ENCODE results near the gene KLHL7.
"Not testable (repeated sequence)": the region's sequence is repeated elsewhere in the genome, so short reads cannot be mapped to it uniquely, and the experiment has no call there.

Gene KLHL7

GRCh38 chr7:23183279-23184012 lies 77.9 kb downstream of the KLHL7 start:
- DNase-seq = no peak

GRCh38 chr7:23184291-23184690 lies 78.7 kb downstream of the KLHL7 start:
- no peak for DNase-seq

- DNase-seq = no peak
Measured at GRCh38 chr7:23184709-23185359, 79.2 kb downstream of the KLHL7 start.

DNA sequence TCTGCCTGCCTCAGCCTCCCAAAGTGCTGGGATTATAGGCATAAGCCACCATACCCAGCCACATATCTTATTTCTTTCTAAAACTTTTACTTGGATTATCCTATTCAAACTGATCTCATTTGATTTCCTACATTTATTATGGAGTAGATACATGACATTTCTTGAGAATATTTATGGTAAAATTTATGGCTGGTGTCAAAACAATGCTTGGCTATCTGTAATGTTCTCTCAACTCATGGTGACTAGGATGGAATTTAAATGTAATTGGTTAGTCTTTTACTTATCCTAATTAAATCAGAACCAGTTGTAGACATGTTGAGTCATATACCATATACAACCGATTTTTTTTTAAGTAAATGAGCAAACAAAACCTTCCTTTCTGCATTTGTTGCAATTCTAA lies 80.4 kb downstream of the KLHL7 start:
- no peak for DNase-seq

DNA sequence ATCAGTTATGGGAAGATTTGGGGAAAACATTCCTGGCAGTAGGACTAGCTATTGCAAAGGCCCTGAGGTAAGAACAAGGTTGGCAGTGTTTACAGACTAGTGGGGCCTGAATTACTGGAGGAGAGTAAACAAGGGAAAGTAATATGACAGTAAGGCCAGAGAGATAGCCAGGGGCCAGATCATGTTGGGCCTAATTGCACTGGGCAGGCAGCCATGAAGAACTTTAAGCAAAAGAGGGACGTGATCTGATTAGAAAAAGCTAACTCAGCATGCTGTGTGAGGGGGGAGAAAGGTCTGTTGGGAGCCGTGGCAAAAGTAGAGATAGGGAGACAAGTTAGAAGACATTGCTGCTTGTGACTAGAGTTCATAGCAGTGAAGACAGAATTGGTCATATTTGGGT lies 85.4 kb downstream of the KLHL7 start:
- no peak for DNase-seq

- not testable (repeated sequence) for DNase-seq
Measured at GRCh38 chr7:23193650-23194227, 88.2 kb downstream of the KLHL7 start.

DNA sequence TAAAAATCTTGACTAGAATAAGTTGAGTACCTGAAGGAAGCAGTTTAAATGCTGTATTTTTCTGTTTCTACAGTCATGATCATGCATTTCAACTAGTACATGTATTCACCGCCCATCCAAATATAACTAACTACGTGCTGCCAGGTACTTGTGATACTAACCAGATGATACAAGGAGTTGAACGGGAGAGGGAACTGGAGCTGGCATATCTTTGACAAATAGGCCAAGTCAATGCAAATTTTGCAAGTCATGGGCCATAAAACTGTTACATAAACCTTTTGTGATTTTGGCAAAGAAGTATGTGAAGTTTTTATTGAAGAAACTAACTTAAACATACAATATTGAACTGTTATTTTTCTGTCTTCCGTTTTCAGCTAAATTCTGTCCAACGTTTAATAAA lies 90.7 kb downstream of the KLHL7 start:
- no peak for DNase-seq

DNA sequence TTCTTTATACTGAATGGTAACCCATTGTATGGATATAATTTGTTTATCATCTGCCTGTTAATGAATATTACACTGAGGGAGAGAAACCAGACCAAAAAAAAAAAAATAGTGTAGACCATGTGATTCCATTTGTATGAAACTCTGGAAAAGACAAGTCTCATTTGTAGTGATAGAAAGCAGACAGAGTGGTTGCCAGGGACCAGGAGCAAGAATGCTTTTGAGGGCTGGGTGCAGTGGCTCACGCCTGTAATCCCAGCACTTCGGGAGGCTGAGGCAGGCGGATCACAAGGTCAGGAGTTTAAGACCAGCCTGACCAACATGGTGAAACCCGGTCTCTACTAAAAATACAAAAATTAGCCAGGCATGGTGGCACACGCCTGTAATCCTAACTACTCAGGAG lies 92.2 kb downstream of the KLHL7 start:
- not testable (repeated sequence) for DNase-seq

DNA sequence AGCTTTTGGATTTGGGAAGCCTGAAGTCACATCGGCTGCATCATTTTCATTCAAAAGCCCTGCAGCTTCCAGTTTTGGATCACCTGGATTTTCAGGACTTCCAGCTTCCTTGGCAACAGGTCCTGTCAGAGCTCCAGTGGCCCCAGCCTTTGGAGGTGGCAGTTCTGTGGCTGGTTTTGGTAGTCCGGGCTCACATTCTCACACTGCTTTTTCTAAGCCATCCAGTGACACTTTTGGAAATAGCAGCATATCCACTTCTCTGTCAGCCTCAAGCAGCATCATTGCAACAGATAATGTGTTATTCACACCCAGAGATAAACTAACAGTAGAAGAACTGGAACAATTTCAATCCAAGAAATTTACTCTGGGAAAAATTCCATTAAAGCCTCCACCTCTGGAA lies 94.7 kb downstream of the KLHL7 start:
- DNase-seq = no peak

- no peak for DNase-seq
Measured at GRCh38 chr7:23204241-23204640, 98.7 kb downstream of the KLHL7 start.

GRCh38 chr7:23205577-23205908 lies 100.0 kb downstream of the KLHL7 start:
- DNase-seq = no peak

GRCh38 chr7:23205909-23206767 lies 100.6 kb downstream of the KLHL7 start:
- no peak for DNase-seq

DNA sequence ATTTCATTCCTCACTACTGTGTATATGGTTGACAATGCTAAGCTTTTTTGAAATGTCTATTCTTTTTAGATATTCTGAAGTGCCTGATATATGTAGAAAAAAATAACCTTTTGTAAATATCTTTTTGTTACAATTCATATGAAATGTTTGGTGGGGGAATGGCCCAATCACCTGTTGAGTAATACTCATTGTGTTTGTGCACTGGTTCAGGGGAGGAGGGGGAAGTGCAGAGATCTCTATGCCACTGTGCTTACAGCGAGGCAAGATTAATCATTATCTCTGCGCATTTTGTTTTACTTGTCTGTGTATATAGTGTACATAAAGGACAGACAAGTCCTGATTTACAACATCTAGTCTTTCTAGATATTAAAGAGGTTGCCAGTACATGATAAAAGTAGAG lies 101.4 kb downstream of the KLHL7 start:
- no peak for DNase-seq

DNA sequence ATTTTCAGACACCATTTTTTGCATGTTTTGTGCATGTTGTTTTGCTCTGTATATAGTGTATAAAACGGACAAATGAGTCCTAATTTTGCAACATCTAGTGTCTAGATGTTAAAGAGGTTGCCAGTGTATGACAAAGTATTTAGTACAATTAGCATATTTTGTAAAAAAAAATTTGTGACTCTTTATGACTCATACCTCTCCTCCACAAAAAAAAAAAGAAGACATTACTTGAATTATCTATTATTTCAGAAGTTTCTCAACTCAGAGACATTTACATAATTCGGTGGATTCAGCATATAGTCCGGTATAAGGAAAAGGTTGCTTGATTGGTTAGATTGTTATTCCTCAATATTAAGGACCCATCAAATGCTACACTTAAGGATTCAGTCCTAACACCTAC lies 102.3 kb downstream of the KLHL7 start:
- no peak for DNase-seq

DNA sequence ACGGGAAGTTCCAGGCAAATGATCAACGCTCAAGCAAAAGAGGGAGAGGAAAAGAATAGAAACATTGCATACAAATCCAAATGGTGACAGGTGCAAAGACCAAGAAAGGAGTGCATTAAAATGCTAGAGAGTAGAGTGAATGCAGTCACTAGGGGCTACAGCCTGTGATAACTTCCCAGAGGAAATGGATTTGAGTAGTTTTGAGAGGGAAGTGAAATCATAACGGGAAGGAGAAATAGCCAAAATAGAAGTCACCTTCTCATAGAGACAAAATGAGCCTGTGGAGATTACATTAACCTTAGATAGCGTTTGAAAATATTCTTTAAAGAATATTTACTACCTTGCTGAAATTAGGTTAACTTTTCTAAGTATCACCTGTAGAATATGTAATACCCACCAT lies 102.7 kb downstream of the KLHL7 start:
- no peak for DNase-seq

- no peak for DNase-seq
Measured at GRCh38 chr7:23210506-23210905, 104.9 kb downstream of the KLHL7 start.

GRCh38 chr7:23211589-23211988 lies 106.0 kb downstream of the KLHL7 start:
- DNase-seq = no peak

GRCh38 chr7:23212395-23212794 lies 106.8 kb downstream of the KLHL7 start:
- DNase-seq = no peak

- no peak for DNase-seq
Measured at GRCh38 chr7:23212841-23213240, 107.3 kb downstream of the KLHL7 start.

GRCh38 chr7:23213755-23214154 lies 108.2 kb downstream of the KLHL7 start:
- no peak for DNase-seq

DNA sequence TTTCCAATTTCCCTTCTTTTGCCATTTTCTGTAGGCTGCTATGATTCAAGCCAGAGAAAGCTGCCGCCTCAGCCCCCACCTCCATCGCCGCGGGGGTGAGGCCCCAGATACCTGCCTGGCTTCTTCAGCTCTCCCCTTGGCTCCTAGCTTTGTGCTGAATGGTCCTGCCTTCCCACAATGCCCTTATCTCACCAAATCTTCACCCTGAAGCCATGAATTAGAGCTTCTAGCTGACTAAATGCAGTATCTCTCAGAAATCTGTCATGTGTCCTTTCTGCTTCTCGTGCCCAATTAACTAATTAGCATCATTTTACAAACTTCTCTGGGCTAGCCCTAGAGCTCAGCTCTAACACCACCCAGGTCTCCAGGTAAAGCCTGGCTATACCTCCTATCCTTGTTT lies 108.8 kb downstream of the KLHL7 start:
- DNase-seq = no peak

GRCh38 chr7:23214938-23215337 lies 109.4 kb downstream of the KLHL7 start:
- DNase-seq = no peak

- no peak for DNase-seq
Measured at GRCh38 chr7:23216021-23216420, 110.4 kb downstream of the KLHL7 start.

DNA sequence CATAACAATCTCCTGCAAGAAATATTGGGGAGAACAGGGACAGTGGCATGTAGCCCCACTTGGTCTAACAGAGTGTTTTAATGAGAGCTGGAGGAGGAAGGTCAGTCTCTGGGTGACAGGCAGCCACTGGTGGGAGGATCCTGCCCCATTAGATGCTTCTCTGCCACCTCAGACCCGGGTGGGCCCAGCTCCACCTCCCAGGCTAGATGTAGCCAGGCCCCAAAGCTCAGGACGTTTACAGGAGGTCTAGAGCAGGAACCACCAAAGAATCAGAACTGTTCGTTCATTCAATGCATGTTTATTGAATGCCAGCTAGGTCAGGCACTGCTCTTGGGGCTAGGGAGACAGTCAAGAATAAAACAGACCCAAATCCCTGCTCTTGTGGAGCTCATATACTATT lies 112.6 kb downstream of the KLHL7 start:
- DNase-seq = no peak

All from activated effector memory CD4-positive, alpha-beta T cell treated with anti-CD3 and anti-CD28 coated beads, Interleukin-2, amount 50 U/mL, for 16 hours (primary cell).